GM12878 (cell line): ENCODE measurements around the gene TTC39B. TPM values are rescaled to one million over a fixed set of nuclear protein-coding genes. Genes with fewer than 3 reads are reported as not detected.
A peak's percentile ranks its signal among the peaks of the same experiment; 100 is the strongest.

Experiments used
- ATAC-seq: fragments of 200-7000 bp; cut with Tn5 transposase; 3 replicates; pipeline ENCODE4 v1.9.1; 2020; ENCODE audit warnings: mild to moderate bottlenecking, moderate library complexity
- BruUV-seq: library from RNA; stranded (reverse); fragments of 400-500 nt; replicated peaks from 2 replicates; lab custom pipeline; 2021; lab: Mats Ljungman, UMichigan
- CTCF ChIA-PET: fragments of 300-600 bp; sonication (Branson Sonifier 250); formaldehyde crosslinking; extraction: SDS; loops from one replicate; lab custom pipeline; 2021; ENCODE audit warnings: inconsistent platforms; lab: Yijun Ruan, JAX
- POLR2A ChIA-PET: fragments of 350-600 bp; formaldehyde crosslinking; extraction: SDS; loops from one replicate; lab custom pipeline; 2021; ENCODE audit warnings: inconsistent platforms; lab: Charles Lee
- RAD21 ChIA-PET: fragments of 300-600 bp; sonication (Branson Sonifier 250); formaldehyde crosslinking; loops from one replicate; lab custom pipeline; 2023; ENCODE audit warnings: antibody characterized with exemption; ENCODE audit not compliant: unreplicated experiment; lab: Charles Lee
- SMC1A ChIA-PET: fragments of 300-600 bp; sonication (Branson Sonifier 250); formaldehyde crosslinking; loops from one replicate; lab custom pipeline; 2023; ENCODE audit not compliant: unreplicated experiment, uncharacterized antibody; lab: Charles Lee
- DNase-seq: peaks from one replicate; pipeline ENCODE4 v3.0.0-alpha.2; 2011; ENCODE audit warnings: low read depth, low spot score
- FAIRE-seq: peaks from 3 replicates; lab custom pipeline; 2011; peaks lifted over from hg19 to GRCh38; lab: Jason Lieb, UNC
- H2AFZ ChIP-seq: 2 replicates; pipeline ENCODE4 v1.6.0; 2011; ENCODE audit warnings: low read depth, low read length, control low read depth; ENCODE audit not compliant: control insufficient read depth
- H3K27ac ChIP-seq: 2 replicates; pipeline ENCODE4 v1.5.1; 2011; ENCODE audit warnings: control low read depth; ENCODE audit not compliant: control insufficient read depth, insufficient read depth
- H3K27me3 ChIP-seq, 2 experiments: replicated peaks in 1 of 2; 2 replicates each; pipeline versions ENCODE4 v1.6.0 to v1.6.1; 2011; ENCODE audit warnings: low read length in 1 of 2; ENCODE audit not compliant: control insufficient read depth in 2 of 2, insufficient read depth in 2 of 2
- H3K36me3 ChIP-seq, 2 experiments: 2 replicates each; pipeline ENCODE4 v1.5.1; 2011; ENCODE audit warnings: low read length in 1 of 2; ENCODE audit not compliant: control insufficient read depth in 2 of 2, insufficient read depth in 2 of 2
- H3K4me1 ChIP-seq: 2 replicates; pipeline ENCODE4 v1.6.1; 2011; ENCODE audit warnings: mild to moderate bottlenecking, low read length, moderate library complexity, mixed read lengths; ENCODE audit not compliant: control insufficient read depth, insufficient read depth
- H3K4me2 ChIP-seq: 2 replicates; pipeline ENCODE4 v1.6.0; 2011; ENCODE audit warnings: control low read depth; ENCODE audit not compliant: control insufficient read depth, insufficient read depth
- H3K4me3 ChIP-seq: fragments of 200-600 bp; sonication (generic); 2 replicates; pipeline ENCODE4 v1.5.1; 2016
- H3K79me2 ChIP-seq: 2 replicates; pipeline ENCODE4 v1.6.0; 2011; ENCODE audit warnings: low read length; ENCODE audit not compliant: control insufficient read depth, insufficient read depth
- H3K9ac ChIP-seq: 2 replicates; pipeline ENCODE4 v1.8.0; 2011; ENCODE audit warnings: low read length, control low read depth, mixed read lengths; ENCODE audit not compliant: control insufficient read depth, insufficient read depth
- H3K9me3 ChIP-seq: replicated peaks from 3 replicates; pipeline ENCODE4 v1.5.1; 2011; ENCODE audit warnings: mild to moderate bottlenecking, low read length; ENCODE audit not compliant: control insufficient read depth, insufficient read depth
- H4K20me1 ChIP-seq: 2 replicates; pipeline ENCODE4 v1.6.0; 2011; ENCODE audit not compliant: control insufficient read depth, insufficient read depth
- BCL11A ChIP-seq: IDR thresholded peaks from 2 replicates; pipeline ENCODE4 v1.6.1; 2011; ENCODE audit warnings: low read depth, low read length
- CHD1 ChIP-seq: IDR thresholded peaks from 2 replicates; pipeline ENCODE4 v1.6.1; 2012; ENCODE audit warnings: low read depth, low read length, improper control_type of control experiment
- EED ChIP-seq: sonication (generic); IDR thresholded peaks from 2 replicates; pipeline ENCODE4 v1.6.1; 2016; ENCODE audit warnings: antibody characterized with exemption, low read depth
- NR2F1 ChIP-seq: fragments of 450-650 bp; conservative IDR thresholded peaks from 2 replicates; pipeline ENCODE4 v1.6.1; 2017; ENCODE audit warnings: mild to moderate bottlenecking
- SMC3 ChIP-seq: IDR thresholded peaks from 2 replicates; pipeline ENCODE4 v1.6.1; 2011; ENCODE audit warnings: low read length, improper control_type of control experiment, borderline replicate concordance
- SPI1 ChIP-seq: IDR thresholded peaks from 2 replicates; pipeline ENCODE4 v1.6.1; 2011; ENCODE audit warnings: low read depth, mild to moderate bottlenecking, low read length, moderate library complexity, borderline replicate concordance; ENCODE audit not compliant: insufficient read depth
- SREBF1 ChIP-seq: IDR thresholded peaks from 2 replicates; pipeline ENCODE4 v1.6.1; 2012; ENCODE audit warnings: mild to moderate bottlenecking, low read length
- WGBS: methylation state at CpG from one replicate; pipeline ENCODE4 v1.1.6; 2016; ENCODE audit warnings: low lambda C conversion rate; ENCODE audit not compliant: insufficient replicate concordance, insufficient coverage; ENCODE audit errors: missing lambda C conversion rate; 5-methylcytosine and 5-hydroxymethylcytosine counted together
- in situ Hi-C: fragments of 300-500 bp; cut with MboI; formaldehyde crosslinking; loops from 9 replicates; pipeline ENCODE4 v1.14.3; 2018; ENCODE audit warnings: mixed read lengths
- intact Hi-C: fragments of 100-400 bp; cut with micrococcal nuclease; formaldehyde crosslinking; loops from one replicate; pipeline ENCODE4 v1.14.2; 2022; ENCODE audit not compliant: unreplicated experiment
- polyA plus RNA-seq, 11 experiments: library from polyadenylated mRNA; depleted of rRNA in 4 of 11; unstranded in 6 of 11; stranded (reverse) in 5 of 11; fragments of >200 nt; fragmentation: Nextera tagmentation in 4 of 11; fragmentation: Illumina TruSeq in 1 of 11; extraction: Ambion mirVana in 4 of 11; extraction: Trizol in 1 of 11; gene quantifications; 1 replicate in 1 of 11; 2 replicates in 10 of 11; pipeline versions ENCODE4 v1.2.1 to v1.2.3, GENCODE V29; 2011 to 2016; ENCODE audit warnings: inconsistent platforms in 2 of 11, missing spikeins in 2 of 11, low read depth in 1 of 11
- total RNA-seq, 4 experiments: library from RNA; depleted of rRNA in 3 of 4; stranded (reverse); fragments of >200 nt in 3 of 4; fragmentation: Illumina TruSeq in 1 of 4; extraction: Trizol in 1 of 4; gene quantifications; 2 replicates each; pipeline versions ENCODE4 v1.2.1 to v1.2.3, GENCODE V29; 2013 to 2021
- TF ChIP-seq, protein P1 (sequence below): fragments of 450-650 bp; IDR thresholded peaks from 2 replicates; pipeline ENCODE4 v1.6.1; 2017; ENCODE audit warnings: borderline replicate concordance

Gene TTC39B
- total and polyA plus RNA-seq, 10 of the 15 experiments (the other 5 are each of a cell fraction or from before 2014, with no cell fraction given), result 0.68 to 2.5 (median 1.5) TPM

- 42% methylated on average over 4 of the region's 4 CpGs for WGBS
- ATAC-seq, result peak; percentile 17; the same call in 1 of the 3 replicates
- SMC1A ChIA-PET, result interaction anchor here (1.2 to 2.7 kb wide), 3 partner anchors 12 to 17 kb away, joined by 3 to 14 read pairs (median 3); no protein-coding TSS in a partner anchor
- no peak overlapping the region for H3K4me2 ChIP-seq
- TF ChIP-seq NR2F1 (no peak), CHD1 (no peak), SPI1 (peak; percentile 37; the same call in 1 of the 2 replicates), EED (no peak), SMC3 (no peak)
- H4K20me1 ChIP-seq, result no peaks in the 10 kb centered on the region
- H3K27me3 ChIP-seq, result no peaks in the 10 kb centered on the region
- BruUV-seq, result no TSS peak
- intact Hi-C loops, result no loop called here
- POLR2A ChIA-PET, result no interaction called here
- FAIRE-seq, result no peak
- no peaks in the 10 kb centered on the region for H3K79me2 ChIP-seq
- H2AFZ ChIP-seq, result no peak overlapping the region
- H3K4me3 ChIP-seq, result no peak overlapping the region
- in situ Hi-C loops, result no loop called here
- DNase-seq, result no peak
- no peak overlapping the region for H3K9ac ChIP-seq
- CTCF ChIA-PET, result interaction anchor here (0.7 to 7.4 kb wide), 2 partner anchors 17 to 84 kb away, joined by 3 to 149 read pairs; no protein-coding TSS in a partner anchor
- RAD21 ChIA-PET, result interaction anchor here (1.3 kb wide), 1 partner anchor 15 kb away, joined by 5 read pairs; no protein-coding TSS in a partner anchor
- H3K4me1 ChIP-seq, result no peaks in the 10 kb centered on the region
- H3K36me3 ChIP-seq, result no peaks in the 10 kb centered on the region
- no peak overlapping the region for H3K27ac ChIP-seq
- H3K9me3 ChIP-seq, result no peaks in the 10 kb centered on the region
Measured at GRCh38 chr9:15227491-15227890, 79.5 kb downstream of the TTC39B start.

- in situ Hi-C loops, result no loop called here
- intact Hi-C loops, result no loop called here
- POLR2A ChIA-PET, result interaction anchor here (0.7 kb wide), 1 partner anchor 457 kb away, joined by 3 read pairs; no protein-coding TSS in a partner anchor
- no peaks in the 10 kb centered on the region for H4K20me1 ChIP-seq
- H3K4me2 ChIP-seq, result no peak overlapping the region
- H3K9ac ChIP-seq, result no peak overlapping the region
- CTCF ChIA-PET, result interaction anchor here (1.0 to 7.4 kb wide), 3 partner anchors 14 to 287 kb away, joined by 3 to 74 read pairs (median 3); no protein-coding TSS in a partner anchor
- 60% methylated on average over 7 of the region's 7 CpGs for WGBS
- SMC1A ChIA-PET, result interaction anchor here (4.8 kb wide), 1 partner anchor 13 kb away, joined by 27 read pairs; no protein-coding TSS in a partner anchor
- TF ChIP-seq BCL11A, result no peak
- TF ChIP-seq, protein P1, sequence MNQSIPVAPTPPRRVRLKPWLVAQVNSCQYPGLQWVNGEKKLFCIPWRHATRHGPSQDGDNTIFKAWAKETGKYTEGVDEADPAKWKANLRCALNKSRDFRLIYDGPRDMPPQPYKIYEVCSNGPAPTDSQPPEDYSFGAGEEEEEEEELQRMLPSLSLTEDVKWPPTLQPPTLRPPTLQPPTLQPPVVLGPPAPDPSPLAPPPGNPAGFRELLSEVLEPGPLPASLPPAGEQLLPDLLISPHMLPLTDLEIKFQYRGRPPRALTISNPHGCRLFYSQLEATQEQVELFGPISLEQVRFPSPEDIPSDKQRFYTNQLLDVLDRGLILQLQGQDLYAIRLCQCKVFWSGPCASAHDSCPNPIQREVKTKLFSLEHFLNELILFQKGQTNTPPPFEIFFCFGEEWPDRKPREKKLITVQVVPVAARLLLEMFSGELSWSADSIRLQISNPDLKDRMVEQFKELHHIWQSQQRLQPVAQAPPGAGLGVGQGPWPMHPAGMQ, result no peak
- no peak for TF ChIP-seq SREBF1
- ATAC-seq, result no peak
- H3K27me3 ChIP-seq, result no peaks in the 10 kb centered on the region
- H3K9me3 ChIP-seq, result no peaks in the 10 kb centered on the region
- RAD21 ChIA-PET, result no interaction called here
- H3K4me1 ChIP-seq, result no peaks in the 10 kb centered on the region
- H3K79me2 ChIP-seq, result no peaks in the 10 kb centered on the region
- no peak overlapping the region for H3K4me3 ChIP-seq
- no peak for DNase-seq
- no peaks in the 10 kb centered on the region for H3K36me3 ChIP-seq
- no peak for FAIRE-seq
- BruUV-seq, result no TSS peak
- no peak overlapping the region for H3K27ac ChIP-seq
- H2AFZ ChIP-seq, result no peak overlapping the region
Measured at GRCh38 chr9:15225564-15226126, 81.4 kb downstream of the TTC39B start.
